ENCODE data around the gene ZNF639. TPM values are rescaled to one million over a fixed set of nuclear protein-coding genes. Genes with fewer than 3 reads are reported as not detected.
"Not testable (repeated sequence)": the region's sequence is repeated elsewhere in the genome, so short reads cannot be mapped to it uniquely, and the experiment has no call there.

Gene ZNF639
- total and polyA plus RNA-seq, 4 donors = 22.5 to 40.0 (median 33.6) TPM

DNA sequence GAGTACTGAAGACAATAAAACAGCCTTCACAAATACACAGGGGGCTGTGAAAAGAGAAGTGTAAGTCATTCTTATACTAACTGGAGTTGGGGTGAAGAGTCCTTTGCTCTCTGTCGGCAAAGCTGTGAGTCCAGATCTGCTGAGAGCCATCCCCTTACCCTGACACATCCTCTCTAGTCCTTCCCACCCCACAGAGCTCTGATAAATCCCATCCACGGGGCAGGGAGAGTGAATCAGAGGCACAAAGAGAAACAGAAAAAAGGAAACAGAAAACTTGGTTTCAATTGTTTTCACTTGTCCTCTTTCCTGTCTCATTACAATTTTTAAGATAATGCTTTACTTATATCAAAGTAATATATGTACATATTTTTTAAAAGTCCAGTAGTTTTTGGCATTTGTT, 18.2 kb upstream of the ZNF639 start:
- intact Hi-C loops (cut with DNase I) = no loop called here
- ATAC-seq (ENCODE audit: low FRiP score) = no peak

DNA sequence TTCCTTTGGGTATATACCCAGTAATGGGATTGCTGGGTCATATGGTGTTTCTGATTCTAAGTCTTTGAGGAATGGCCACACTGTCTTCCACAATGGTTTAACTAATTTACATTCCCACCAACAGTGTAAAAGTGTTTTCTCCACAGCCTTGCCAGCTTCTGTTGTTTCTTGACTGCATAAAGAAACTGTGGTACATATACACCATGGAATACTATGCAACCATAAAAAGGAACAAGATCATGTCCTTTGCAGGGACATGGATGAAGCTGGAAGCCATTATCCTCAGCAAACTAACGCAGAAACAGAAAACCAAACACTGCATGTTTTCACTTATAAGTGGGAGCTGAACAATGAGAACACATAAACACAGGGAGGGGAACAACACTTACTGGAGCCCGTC, 15.5 kb upstream of the ZNF639 start:
- H3K4me1 ChIP-seq (ENCODE audit: control insufficient read depth in 1 of 2, insufficient read depth in 2 of 2, low read length in 2 of 2); H3K9me3 ChIP-seq (ENCODE audit: control insufficient read depth, low read length); H3K4me3 ChIP-seq (ENCODE audit: low read length in 2 of 2); DNase-seq; intact Hi-C loops (cut with DNase I); H3K36me3 ChIP-seq (ENCODE audit: control insufficient read depth in 1 of 2, insufficient read depth in 2 of 2, low read length in 1 of 2); H3K27ac ChIP-seq (ENCODE audit: low read depth in 1 of 2, low read length in 2 of 2); ATAC-seq (ENCODE audit: low FRiP score); H3K27me3 ChIP-seq (ENCODE audit: control insufficient read depth in 1 of 2, insufficient read depth in 2 of 2, low read length in 1 of 2): not testable (repeated sequence)
- WGBS, 2 donors = 64 to 65% methylated on average over 2 of the region's 2 CpGs

More for the DNA sequence above, 18.2 kb upstream of the ZNF639 start:
- 24 to 33% methylated on average over 2 of the region's 2 CpGs for WGBS, 2 donors
- Histone ChIP-seq H3K9me3 (ENCODE audit: control insufficient read depth, low read length) (no peaks in the 10 kb centered on the region), H3K4me1 (ENCODE audit: control insufficient read depth in 1 of 2, insufficient read depth in 2 of 2, low read length in 2 of 2) (no peaks in the 10 kb centered on the region), H3K27me3 (ENCODE audit: control insufficient read depth in 1 of 2, insufficient read depth in 2 of 2, low read length in 1 of 2) (no peaks in the 10 kb centered on the region), H3K4me3 (ENCODE audit: low read length in 2 of 2) (no peak overlapping the region), H3K36me3 (ENCODE audit: control insufficient read depth in 1 of 2, insufficient read depth in 2 of 2, low read length in 1 of 2) (no peaks in the 10 kb centered on the region), H3K27ac (ENCODE audit: low read depth in 1 of 2, low read length in 2 of 2) (no peak overlapping the region)
- no peak for DNase-seq

DNA sequence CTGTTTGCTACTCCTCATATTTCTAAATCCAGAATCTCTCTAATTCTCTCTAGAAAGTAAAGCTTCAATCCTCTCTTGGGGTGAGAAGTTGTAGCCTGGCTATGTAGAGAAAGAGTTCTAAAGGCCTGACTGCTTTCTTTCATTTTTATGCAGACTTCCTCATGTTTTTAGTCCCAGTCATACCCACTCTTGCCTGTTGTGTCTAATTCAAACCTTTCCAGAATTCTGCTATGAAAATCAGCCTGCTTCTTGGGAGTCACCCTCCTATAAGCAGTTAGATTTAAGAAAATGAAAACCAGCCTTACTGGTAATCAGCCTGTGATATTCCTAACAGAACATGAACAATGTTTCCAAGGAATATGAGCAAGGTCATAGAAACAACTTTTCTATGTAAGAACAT, 14.8 kb upstream of the ZNF639 start:
- no peak for DNase-seq
- Histone ChIP-seq H3K36me3 (ENCODE audit: control insufficient read depth in 1 of 2, insufficient read depth in 2 of 2, low read length in 1 of 2) (no peaks in the 10 kb centered on the region), H3K4me3 (ENCODE audit: low read length in 2 of 2) (no peak overlapping the region), H3K4me1 (ENCODE audit: control insufficient read depth in 1 of 2, insufficient read depth in 2 of 2, low read length in 2 of 2) (no peaks in the 10 kb centered on the region), H3K9me3 (ENCODE audit: control insufficient read depth, low read length) (no peaks in the 10 kb centered on the region), H3K27me3 (ENCODE audit: control insufficient read depth in 1 of 2, insufficient read depth in 2 of 2, low read length in 1 of 2) (no peaks in the 10 kb centered on the region), H3K27ac (ENCODE audit: low read depth in 1 of 2, low read length in 2 of 2) (no peak overlapping the region)
- intact Hi-C loops (cut with DNase I) = no loop called here
- ATAC-seq (ENCODE audit: low FRiP score) = no peak

DNA sequence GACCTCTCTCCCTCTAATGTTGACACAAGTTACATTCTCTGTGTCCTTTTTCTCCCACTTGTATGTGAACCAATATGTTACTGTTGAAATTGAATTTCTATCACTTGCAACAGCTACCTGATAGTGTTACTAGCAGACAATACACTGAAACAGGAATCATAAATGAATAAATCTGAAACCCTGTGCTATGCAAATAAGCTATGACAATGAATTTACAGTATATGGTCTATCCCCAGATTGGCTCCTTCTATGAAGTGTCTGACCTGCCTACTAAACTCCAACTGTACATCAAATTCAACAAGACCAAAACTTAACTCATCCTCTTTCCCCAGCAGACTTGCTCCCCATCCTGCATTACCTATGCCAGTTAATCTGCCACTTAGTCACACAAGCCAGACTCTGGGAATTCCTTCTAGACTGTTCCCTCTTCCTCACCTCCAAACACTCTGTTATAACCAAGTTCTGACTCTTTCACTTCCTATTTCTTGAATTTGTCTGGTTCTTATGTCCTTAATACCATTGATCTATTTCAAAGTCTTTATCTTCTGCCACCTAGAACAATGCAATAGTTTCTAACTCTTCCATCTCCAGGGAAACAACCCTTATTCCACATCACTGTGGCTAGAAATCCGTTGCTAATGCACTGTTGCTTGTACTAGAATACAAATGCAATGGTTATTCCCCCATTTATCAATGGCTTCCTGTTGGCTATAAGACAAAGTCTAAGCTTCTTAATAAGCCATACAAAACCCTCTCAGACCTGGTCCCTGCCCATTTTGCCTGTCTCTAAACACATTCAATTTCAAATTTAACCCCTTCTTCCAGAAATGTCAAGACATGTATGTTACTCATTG, 13.4 kb upstream of the ZNF639 start:
- Histone ChIP-seq H3K36me3 (ENCODE audit: control insufficient read depth in 1 of 2, insufficient read depth in 2 of 2, low read length in 1 of 2) (no peaks in the 10 kb centered on the region), H3K27me3 (ENCODE audit: control insufficient read depth in 1 of 2, insufficient read depth in 2 of 2, low read length in 1 of 2) (no peaks in the 10 kb centered on the region), H3K27ac (ENCODE audit: low read depth in 1 of 2, low read length in 2 of 2) (no peak overlapping the region), H3K4me1 (ENCODE audit: control insufficient read depth in 1 of 2, insufficient read depth in 2 of 2, low read length in 2 of 2) (no peaks in the 10 kb centered on the region), H3K9me3 (ENCODE audit: control insufficient read depth, low read length) (no peaks in the 10 kb centered on the region), H3K4me3 (ENCODE audit: low read length in 2 of 2) (no peak overlapping the region)
- 51 to 63% methylated on average over 1 of the region's 1 CpG for WGBS, 2 donors
- DNase-seq (no peak), ATAC-seq (ENCODE audit: low FRiP score) (no peak)
- intact Hi-C loops (cut with DNase I) = no loop called here

DNA sequence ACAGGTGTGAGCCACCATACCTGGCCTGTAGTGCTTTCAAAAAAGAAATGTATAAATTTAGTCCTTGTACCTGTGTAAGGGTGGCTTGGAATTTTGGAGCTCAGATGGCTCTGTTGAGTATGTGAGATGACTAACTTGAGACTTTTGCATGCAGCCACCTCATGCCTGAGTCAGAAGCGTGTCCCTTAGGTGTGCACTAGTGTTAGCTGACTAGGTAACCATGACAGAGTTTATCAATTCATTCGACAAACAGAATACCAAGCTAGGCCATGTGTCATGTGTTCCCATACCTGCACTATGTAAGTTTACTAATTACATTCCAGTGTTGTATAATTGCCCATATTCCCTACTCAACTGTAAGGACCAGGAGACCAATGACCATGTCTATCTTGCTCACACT, 4.0 kb upstream of the ZNF639 start:
- no peak for ATAC-seq (ENCODE audit: low FRiP score)
- no peaks in the 10 kb centered on the region for H3K27me3 ChIP-seq (ENCODE audit: control insufficient read depth in 1 of 2, insufficient read depth in 2 of 2, low read length in 1 of 2)
- no peaks in the 10 kb centered on the region for H3K36me3 ChIP-seq (ENCODE audit: control insufficient read depth in 1 of 2, insufficient read depth in 2 of 2, low read length in 1 of 2)
- no peaks in the 10 kb centered on the region for H3K9me3 ChIP-seq (ENCODE audit: control insufficient read depth, low read length)
- intact Hi-C loops (cut with DNase I) = loop anchor here (5.0 kb wide), 2 partner anchors 212 to 217 kb away; no protein-coding TSS in a partner anchor
- no peaks in the 10 kb centered on the region for H3K4me1 ChIP-seq (ENCODE audit: control insufficient read depth in 1 of 2, insufficient read depth in 2 of 2, low read length in 2 of 2)
- DNase-seq = no peak
- WGBS, 2 donors = 98% methylated on average over 2 of the region's 2 CpGs
- H3K4me3 ChIP-seq (ENCODE audit: low read length in 2 of 2) = no peak overlapping the region
- no peak overlapping the region for H3K27ac ChIP-seq (ENCODE audit: low read depth in 1 of 2, low read length in 2 of 2)

DNA sequence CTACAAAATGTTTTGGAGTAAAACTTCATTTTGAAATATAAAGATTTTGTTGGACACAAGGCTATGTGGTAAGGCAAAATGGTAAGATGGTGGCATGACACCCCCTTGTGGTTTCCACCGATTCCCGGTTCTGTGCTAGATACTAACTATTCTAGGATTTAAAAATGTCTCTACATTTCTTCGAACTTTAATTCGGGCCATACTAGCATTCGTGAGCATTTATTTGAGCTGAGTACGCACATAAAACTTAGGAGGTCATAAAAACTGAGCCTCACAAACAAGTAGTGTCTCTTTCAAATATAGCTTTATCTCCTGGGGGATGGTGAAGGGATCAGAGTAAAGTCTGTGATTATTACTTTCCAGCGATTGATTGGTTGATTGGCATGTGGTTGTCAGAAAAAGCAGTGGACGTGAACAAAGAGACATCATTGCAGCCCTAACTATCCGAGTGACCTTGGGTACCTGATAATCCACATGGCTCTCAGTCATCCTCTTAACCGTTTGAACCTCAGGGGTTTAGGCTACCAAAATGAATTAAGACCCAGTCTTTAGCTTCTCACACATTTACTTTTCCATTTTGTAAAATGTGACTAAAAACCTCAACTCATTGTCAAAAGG, 1.1 kb upstream of the ZNF639 start:
- Histone ChIP-seq H3K36me3 (ENCODE audit: control insufficient read depth in 1 of 2, insufficient read depth in 2 of 2, low read length in 1 of 2) (no peaks in the 10 kb centered on the region), H3K9me3 (ENCODE audit: control insufficient read depth, low read length) (no peaks in the 10 kb centered on the region), H3K4me3 (ENCODE audit: low read length in 2 of 2) (no peak overlapping the region), H3K27ac (ENCODE audit: low read depth in 1 of 2, low read length in 2 of 2) (no peak overlapping the region), H3K27me3 (ENCODE audit: control insufficient read depth in 1 of 2, insufficient read depth in 2 of 2, low read length in 1 of 2) (no peaks in the 10 kb centered on the region), H3K4me1 (ENCODE audit: control insufficient read depth in 1 of 2, insufficient read depth in 2 of 2, low read length in 2 of 2) (no peaks in the 10 kb centered on the region)
- peak; percentile 46 for ATAC-seq (ENCODE audit: low FRiP score)
- 22 to 29% methylated on average over 10 of the region's 10 CpGs for WGBS, 2 donors
- no peak for DNase-seq
- intact Hi-C loops (cut with DNase I) = loop anchor here (2.0 to 5.0 kb wide), 3 partner anchors 174 to 241 kb away; partner anchors contain the start of genes ACTL6A (in 1 of the 2) and PIK3CA (in 1 of the 2)

DNA sequence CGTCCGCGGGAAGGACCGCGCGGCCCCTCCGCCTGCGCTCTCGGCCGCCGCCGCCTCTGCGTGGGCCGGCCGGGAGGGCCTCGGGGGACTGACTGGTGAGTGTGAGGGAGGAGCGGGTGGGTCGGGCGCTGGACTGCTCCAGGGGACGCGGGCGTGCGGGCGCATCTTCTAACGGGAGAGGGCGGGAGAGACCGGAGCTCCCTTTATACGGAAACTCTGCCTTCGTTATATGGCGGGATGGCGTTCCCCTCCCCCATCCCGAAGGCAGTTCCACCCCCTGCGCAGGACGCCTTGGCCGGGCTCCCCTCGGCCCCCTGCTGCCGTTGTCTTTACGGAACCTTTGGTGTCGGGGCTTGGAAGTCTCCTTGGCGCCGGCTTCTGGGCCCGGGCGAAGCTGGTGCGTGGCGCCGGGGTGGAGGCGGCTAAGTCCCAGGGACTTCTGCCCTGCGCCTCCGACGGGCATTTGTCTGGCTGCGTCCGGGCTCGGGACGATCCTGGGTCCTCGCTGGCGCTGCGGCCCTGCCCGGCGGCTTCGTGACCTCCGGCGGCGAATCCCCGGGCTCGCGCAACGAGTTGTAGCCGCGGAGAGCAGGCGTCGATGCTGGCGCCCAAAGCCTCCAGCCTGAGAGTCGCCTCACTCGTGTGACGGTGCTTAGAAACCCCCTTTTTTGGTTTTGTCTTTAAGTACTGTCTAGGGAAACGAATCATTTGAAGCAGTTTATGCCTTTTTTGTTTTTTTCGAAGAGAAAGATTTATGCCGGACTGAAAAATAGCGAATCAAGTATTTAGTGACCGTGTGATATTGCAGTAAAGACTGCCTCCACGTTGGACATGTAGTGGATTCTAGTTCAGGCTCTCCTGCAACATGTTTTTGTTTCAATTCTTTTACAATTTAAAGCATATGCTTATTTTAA, 623 bp downstream of the ZNF639 start:
- H3K36me3 ChIP-seq (ENCODE audit: control insufficient read depth in 1 of 2, insufficient read depth in 2 of 2, low read length in 1 of 2) = no peaks in the 10 kb centered on the region
- no peaks in the 10 kb centered on the region for H3K4me1 ChIP-seq (ENCODE audit: control insufficient read depth in 1 of 2, insufficient read depth in 2 of 2, low read length in 2 of 2)
- no peaks in the 10 kb centered on the region for H3K27me3 ChIP-seq (ENCODE audit: control insufficient read depth in 1 of 2, insufficient read depth in 2 of 2, low read length in 1 of 2)
- H3K9me3 ChIP-seq (ENCODE audit: control insufficient read depth, low read length) = no peaks in the 10 kb centered on the region
- H3K4me3 ChIP-seq (ENCODE audit: low read length in 2 of 2) = peak overlapping the region; percentile 30 to 74
- DNase-seq (peak; percentile 86 to 93), ATAC-seq (ENCODE audit: low FRiP score) (peak; percentile 83)
- H3K27ac ChIP-seq (ENCODE audit: low read depth in 1 of 2, low read length in 2 of 2) = peak overlapping the region; percentile 59 to 83
- 0% methylated on average over 67 to 81 of the region's 81 CpGs for WGBS, 2 donors
- intact Hi-C loops (cut with DNase I) = loop anchor here in 1 of 2 donors (5.0 kb wide), 2 partner anchors 176 to 239 kb away; partner anchors contain the start of genes ACTL6A and PIK3CA

DNA sequence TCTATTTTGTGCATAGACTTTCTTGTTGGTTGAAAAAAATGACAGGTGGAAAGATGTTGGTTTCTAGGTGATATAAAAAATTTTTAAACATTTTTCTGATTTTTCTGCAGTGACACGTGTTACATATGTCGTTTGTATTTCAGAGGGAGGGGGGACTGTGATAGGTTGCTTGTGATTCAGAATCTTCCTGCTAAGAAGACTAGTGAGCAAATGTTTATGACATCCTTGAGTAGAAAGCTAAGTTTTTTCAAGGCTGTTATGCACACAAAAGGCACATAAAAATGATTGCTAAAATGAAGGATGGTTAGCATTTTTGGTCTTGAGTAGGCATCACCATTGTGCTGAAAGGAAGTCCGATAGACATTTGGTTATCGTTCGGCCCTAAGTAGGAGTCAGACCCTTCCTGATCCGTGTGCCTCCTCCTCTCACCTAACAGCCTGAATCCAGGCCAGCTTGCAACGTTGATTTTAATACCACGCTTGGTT, 1.5 kb downstream of the ZNF639 start:
- 0% methylated on average over 8 of the region's 8 CpGs for WGBS, 2 donors
- H3K4me1 ChIP-seq (ENCODE audit: control insufficient read depth in 1 of 2, insufficient read depth in 2 of 2, low read length in 2 of 2) = no peaks in the 10 kb centered on the region

More for the DNA sequence above, 1.5 kb downstream of the ZNF639 start:
- Histone ChIP-seq H3K27ac (ENCODE audit: low read depth in 1 of 2, low read length in 2 of 2) (peak overlapping the region in 1 of 2 donors; percentile 64), H3K27me3 (ENCODE audit: control insufficient read depth in 1 of 2, insufficient read depth in 2 of 2, low read length in 1 of 2) (no peaks in the 10 kb centered on the region), H3K36me3 (ENCODE audit: control insufficient read depth in 1 of 2, insufficient read depth in 2 of 2, low read length in 1 of 2) (no peaks in the 10 kb centered on the region), H3K4me3 (ENCODE audit: low read length in 2 of 2) (peak overlapping the region; percentile 30 to 74), H3K9me3 (ENCODE audit: control insufficient read depth, low read length) (no peaks in the 10 kb centered on the region)
- no peak for DNase-seq
- no peak for ATAC-seq (ENCODE audit: low FRiP score)
- intact Hi-C loops (cut with DNase I) = loop anchor here in 1 of 2 donors (5.0 kb wide), 2 partner anchors 177 to 238 kb away; partner anchors contain the start of genes ACTL6A and PIK3CA
